Upper lobe of right lung (tissue), 1 donor: Measurements from ENCODE around the gene FGGY. TPM values are rescaled to one million over a fixed set of nuclear protein-coding genes. Genes with fewer than 3 reads are reported as not detected.

Source experiments
- ATAC-seq: fragments of 200-7000 bp; cut with Tn5 transposase; one replicate; pipeline ENCODE4 v1.9.1; 2020; ENCODE audit warnings: mild to moderate bottlenecking, moderate library complexity
- DNase-seq: peaks from one replicate; pipeline ENCODE4 v3.0.0-alpha.2; 2020
- H3K27ac ChIP-seq: fragments of 200-600 bp; one replicate; pipeline ENCODE4 v1.8.0; 2022
- H3K27me3 ChIP-seq: fragments of 200-600 bp; one replicate; pipeline ENCODE4 v1.8.0; 2022; ENCODE audit warnings: mild to moderate bottlenecking
- H3K36me3 ChIP-seq: fragments of 200-600 bp; one replicate; pipeline ENCODE4 v1.8.0; 2022
- H3K4me1 ChIP-seq: fragments of 200-600 bp; one replicate; pipeline ENCODE4 v1.8.0; 2022
- H3K4me3 ChIP-seq: fragments of 200-600 bp; one replicate; pipeline ENCODE4 v1.8.0; 2022; ENCODE audit warnings: mild to moderate bottlenecking
- H3K9me3 ChIP-seq: fragments of 200-600 bp; one replicate; pipeline ENCODE4 v1.8.0; 2022
- intact Hi-C: fragments of 100-400 bp; cut with DNase I; formaldehyde crosslinking; loops from one replicate; pipeline ENCODE4 v1.11.0; 2022
- total RNA-seq: library from RNA; stranded (reverse); fragmentation: NEBNext Ultra II Directional; extraction: Animal tissue kit (Norgen Biotek cat#: 25700); gene quantifications from one replicate; pipeline ENCODE4 v1.2.1, GENCODE V29; 2021
- TF ChIP-seq, protein P1 (sequence below): fragments of 200-600 bp; IDR thresholded peaks from one replicate; pipeline ENCODE4 v1.8.0; 2022; ENCODE audit warnings: antibody characterized with exemption
- donor health status: DM: no; HTN: yes; CAD: no; lungs with severe emphysema.

Gene FGGY
- total RNA-seq, 1 donor from 2014 or later: 39.2 TPM

DNA sequence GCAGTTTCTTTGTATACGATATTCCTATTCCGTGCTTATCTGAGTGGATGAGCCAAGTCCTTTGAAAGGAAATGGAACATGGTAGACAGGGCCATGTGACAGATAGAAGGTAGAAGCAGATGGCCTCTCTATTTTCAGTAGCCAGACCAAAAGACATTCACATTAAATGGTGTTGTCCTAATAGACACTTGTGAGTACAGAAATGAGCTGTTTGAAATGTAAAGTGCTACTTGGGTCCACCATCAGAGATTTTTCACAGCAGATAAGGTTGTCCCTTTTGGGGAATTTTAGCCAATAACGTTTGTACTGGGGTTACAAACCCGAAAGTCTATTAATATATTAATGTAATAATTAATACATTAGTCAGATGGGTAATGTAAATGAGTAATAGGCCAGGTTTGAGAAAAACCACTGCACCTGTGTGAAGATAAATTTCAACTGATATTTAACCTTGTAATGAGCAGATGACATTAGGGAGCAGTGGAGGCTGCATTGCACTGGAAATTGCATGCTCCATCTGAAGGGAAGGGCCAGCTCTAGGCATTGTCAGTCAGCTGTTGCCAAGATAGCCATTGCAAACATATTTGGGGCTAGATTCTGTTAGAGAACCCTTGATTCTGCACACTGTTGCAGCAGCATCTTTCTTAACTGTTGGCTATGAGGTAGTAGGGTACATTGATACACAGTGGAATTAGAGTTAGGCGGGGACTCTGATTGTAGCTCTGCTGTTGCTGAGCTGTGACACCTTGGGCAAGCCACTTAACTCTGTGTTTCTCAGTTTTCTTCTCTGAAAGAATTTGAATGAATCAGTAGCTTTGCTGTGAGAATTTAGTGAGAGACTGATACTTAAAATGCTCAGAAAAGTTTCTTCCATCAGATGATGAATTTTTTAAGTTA lies 43.8 kb downstream of the FGGY start:
- no peak for DNase-seq
- H3K4me3 ChIP-seq: no peak overlapping the region
- H3K27ac ChIP-seq: no peak overlapping the region
- no peaks in the 10 kb centered on the region for H3K4me1 ChIP-seq
- H3K27me3 ChIP-seq: no peaks in the 10 kb centered on the region
- TF ChIP-seq, protein P1, sequence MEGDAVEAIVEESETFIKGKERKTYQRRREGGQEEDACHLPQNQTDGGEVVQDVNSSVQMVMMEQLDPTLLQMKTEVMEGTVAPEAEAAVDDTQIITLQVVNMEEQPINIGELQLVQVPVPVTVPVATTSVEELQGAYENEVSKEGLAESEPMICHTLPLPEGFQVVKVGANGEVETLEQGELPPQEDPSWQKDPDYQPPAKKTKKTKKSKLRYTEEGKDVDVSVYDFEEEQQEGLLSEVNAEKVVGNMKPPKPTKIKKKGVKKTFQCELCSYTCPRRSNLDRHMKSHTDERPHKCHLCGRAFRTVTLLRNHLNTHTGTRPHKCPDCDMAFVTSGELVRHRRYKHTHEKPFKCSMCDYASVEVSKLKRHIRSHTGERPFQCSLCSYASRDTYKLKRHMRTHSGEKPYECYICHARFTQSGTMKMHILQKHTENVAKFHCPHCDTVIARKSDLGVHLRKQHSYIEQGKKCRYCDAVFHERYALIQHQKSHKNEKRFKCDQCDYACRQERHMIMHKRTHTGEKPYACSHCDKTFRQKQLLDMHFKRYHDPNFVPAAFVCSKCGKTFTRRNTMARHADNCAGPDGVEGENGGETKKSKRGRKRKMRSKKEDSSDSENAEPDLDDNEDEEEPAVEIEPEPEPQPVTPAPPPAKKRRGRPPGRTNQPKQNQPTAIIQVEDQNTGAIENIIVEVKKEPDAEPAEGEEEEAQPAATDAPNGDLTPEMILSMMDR: no peak
- H3K36me3 ChIP-seq: no peaks in the 10 kb centered on the region
- ATAC-seq: no peak
- intact Hi-C loops: no loop called here
- H3K9me3 ChIP-seq: no peaks in the 10 kb centered on the region

DNA sequence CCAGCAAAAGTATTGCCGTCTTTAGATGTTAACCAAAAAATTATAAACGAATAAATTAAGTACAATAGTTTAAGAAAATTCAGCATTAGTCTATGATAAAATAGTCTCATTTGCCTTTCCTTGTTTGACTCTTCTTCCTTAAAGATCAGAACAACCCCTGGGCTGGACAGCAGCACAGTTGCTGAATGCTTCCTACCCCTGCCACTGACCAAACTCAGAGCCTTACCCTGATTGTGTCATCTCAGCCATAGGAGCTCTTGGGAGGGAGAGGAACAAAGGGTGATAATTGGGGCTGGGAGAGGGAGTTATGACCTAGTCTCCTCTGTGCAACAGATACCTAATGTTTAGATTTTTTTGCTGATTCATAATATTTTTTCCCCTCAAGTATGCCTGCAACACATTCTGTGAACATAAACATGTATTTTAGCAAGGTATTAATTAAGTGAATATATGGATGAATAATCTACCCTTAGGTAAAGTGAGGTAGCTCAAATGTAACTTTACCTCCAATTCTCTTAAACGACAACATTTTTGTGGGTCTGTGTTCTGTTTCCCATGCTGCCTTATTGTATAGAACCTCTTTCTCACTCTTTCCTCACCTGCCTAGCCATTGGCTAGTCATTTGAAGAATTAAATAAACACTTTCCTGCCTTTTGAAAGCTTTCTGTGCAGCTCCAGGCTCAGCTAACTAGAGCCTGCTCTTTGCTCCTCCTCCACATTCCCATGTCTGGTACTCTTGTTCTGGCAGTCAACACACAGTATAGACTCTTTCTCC lies 46.1 kb downstream of the FGGY start:
- TF ChIP-seq, protein P1: no peak
- H3K27ac ChIP-seq: no peak overlapping the region
- no peak for DNase-seq
- ATAC-seq: no peak
- intact Hi-C loops: no loop called here
- no peaks in the 10 kb centered on the region for H3K4me1 ChIP-seq
- no peaks in the 10 kb centered on the region for H3K27me3 ChIP-seq
- no peaks in the 10 kb centered on the region for H3K9me3 ChIP-seq
- no peak overlapping the region for H3K4me3 ChIP-seq
- no peaks in the 10 kb centered on the region for H3K36me3 ChIP-seq

DNA sequence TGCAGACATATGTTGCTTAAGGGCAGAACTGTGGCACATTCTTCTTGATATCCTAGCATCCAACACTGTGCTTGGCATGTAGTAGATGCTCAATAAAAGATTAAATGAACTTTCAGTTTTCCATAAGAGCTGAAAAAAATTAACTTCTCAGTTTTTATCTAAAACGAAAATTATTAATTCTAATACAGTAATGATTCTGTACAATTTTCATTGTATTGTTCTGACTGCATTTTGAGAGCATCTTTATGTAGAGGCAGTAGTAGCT lies 46.6 kb downstream of the FGGY start:
- H3K27ac ChIP-seq: no peak overlapping the region
- TF ChIP-seq, protein P1: no peak
- ATAC-seq (no peak), DNase-seq (no peak)
- no peaks in the 10 kb centered on the region for H3K27me3 ChIP-seq
- no peaks in the 10 kb centered on the region for H3K9me3 ChIP-seq
- no peaks in the 10 kb centered on the region for H3K36me3 ChIP-seq
- intact Hi-C loops: no loop called here
- no peak overlapping the region for H3K4me3 ChIP-seq
- no peaks in the 10 kb centered on the region for H3K4me1 ChIP-seq

DNA sequence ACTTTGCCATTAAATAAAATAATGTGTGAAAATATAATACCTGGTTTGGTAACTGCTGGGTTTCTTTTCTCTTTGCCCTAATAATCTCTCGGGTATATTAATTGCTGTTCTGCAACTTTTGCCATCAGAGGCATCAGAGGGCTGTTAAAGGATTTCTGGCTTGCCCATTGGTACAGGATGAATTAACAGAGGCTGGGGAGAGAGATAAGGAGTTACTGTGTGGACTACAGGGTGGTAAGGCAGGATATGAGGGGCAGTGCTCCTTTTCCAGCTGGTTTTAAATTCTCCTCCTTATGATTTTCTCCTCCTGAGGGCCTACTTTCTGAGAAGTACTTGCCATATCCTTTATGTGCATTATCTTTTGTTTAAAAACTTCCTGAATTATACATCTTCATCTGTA lies 48.3 kb downstream of the FGGY start:
- Histone ChIP-seq H3K36me3 (no peaks in the 10 kb centered on the region), H3K9me3 (no peaks in the 10 kb centered on the region), H3K27me3 (no peaks in the 10 kb centered on the region), H3K4me3 (no peak overlapping the region), H3K4me1 (no peaks in the 10 kb centered on the region), H3K27ac (no peak overlapping the region)
- TF ChIP-seq, protein P1: no peak
- ATAC-seq (no peak), DNase-seq (no peak)
- intact Hi-C loops: no loop called here

DNA sequence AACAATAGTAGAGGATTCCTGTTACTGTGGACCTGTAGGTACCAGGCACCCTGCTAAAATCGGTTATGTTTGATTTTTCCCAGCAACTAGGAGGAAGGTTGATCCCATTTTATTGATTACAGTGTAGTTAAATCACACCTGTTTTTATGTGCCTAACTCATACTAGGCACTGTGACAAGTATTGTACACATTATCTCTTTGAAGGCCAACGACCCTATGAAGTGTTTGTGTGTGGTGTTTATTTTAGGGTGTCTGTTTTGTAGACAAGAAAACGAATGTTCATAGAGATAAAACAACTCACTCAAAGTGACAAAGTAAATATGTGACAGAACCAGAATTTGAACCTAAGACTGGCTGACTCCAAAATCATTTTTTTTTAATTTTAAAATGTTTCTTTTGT lies 49.5 kb downstream of the FGGY start:
- TF ChIP-seq, protein P1: no peak
- Histone ChIP-seq H3K27ac (no peak overlapping the region), H3K27me3 (no peaks in the 10 kb centered on the region), H3K4me3 (no peak overlapping the region), H3K9me3 (no peaks in the 10 kb centered on the region), H3K4me1 (no peaks in the 10 kb centered on the region), H3K36me3 (no peaks in the 10 kb centered on the region)
- DNase-seq (no peak), ATAC-seq (no peak)
- intact Hi-C loops: no loop called here
